Measurements from ENCODE around the gene TBL3. TPM values are rescaled to one million over a fixed set of nuclear protein-coding genes. Genes with fewer than 3 reads are reported as not detected.
A peak's percentile ranks its signal among the peaks of the same experiment; 100 is the strongest.

Gene TBL3
- total RNA-seq, 1 experiment from 2014 or later = 68.9 TPM

GRCh38 chr16:1968146-1968953 is 3.5 kb upstream of the TBL3 start:
- Histone ChIP-seq H3K36me3 (ENCODE audit: control insufficient read depth in 1 of 2, insufficient read depth in 2 of 2, low read length in 2 of 2) (peaks cover 4 to 9% of the 10 kb centered on the region in 2 experiments; a peak in 3 of 4 replicates), H3K4me1 (ENCODE audit: control insufficient read depth in 1 of 2, insufficient read depth in 2 of 2, low read length in 2 of 2) (peaks cover 7 to 20% of the 10 kb centered on the region in 2 experiments), H4K20me1 (ENCODE audit: insufficient read depth) (peaks cover 6% of the 10 kb centered on the region; the same call in 1 of the 2 replicates), H3K4me2 (ENCODE audit: low read length) (no peak overlapping the region), H3K9ac (ENCODE audit: low read length) (no peak overlapping the region), H3K27me3 (ENCODE audit: insufficient read depth, low read length) (no peaks in the 10 kb centered on the region), H3K27ac (ENCODE audit: low read depth, low read length) (0 out of 2 replicates have a peak overlapping the region, but pooled peaks have one; percentile 13), H3K79me2 (ENCODE audit: insufficient read depth, low read length) (peaks cover 55% of the 10 kb centered on the region), H3K9me2 (ENCODE audit: insufficient read depth) (no peaks in the 10 kb centered on the region), H3K4me3 (replicated peaks in 1 of 2; ENCODE audit: low read depth in 1 of 2, low read length in 2 of 2) (no peak overlapping the region), H3K9me3 (ENCODE audit: control insufficient read depth in 1 of 2, insufficient read depth in 1 of 2, low read depth in 1 of 2, low read length in 2 of 2) (no peaks in the 10 kb centered on the region), H2AFZ (ENCODE audit: low read depth, low read length, poor library complexity, severe bottlenecking) (no peak overlapping the region)
- ChIA-PET CTCF (no interaction called here), RAD21 (ENCODE audit: low non-redundant PET in 1 of 2, low total read pairs in 2 of 2, uncharacterized antibody in 2 of 2, unreplicated experiment in 2 of 2) (no interaction called here), POLR2A (interaction anchor here (4.0 to 5.9 kb wide), 2 partner anchors 7 to 12 kb away, joined by 21 to 104 read pairs; partner anchors contain the start of genes GFER and NOXO1)
- BruUV-seq (replicated peaks) = no TSS peak
- intact Hi-C loops (cut with micrococcal nuclease) = no loop called here
- no peak for DNase-seq (ENCODE audit: low read depth, low spot score)
- TF ChIP-seq CBX3 (IDR thresholded peaks at IDR 0.05; ENCODE audit: low read depth) (no peak), ZFX (IDR thresholded peaks at IDR 0.05) (no peak), POLR2AphosphoS5 (IDR thresholded peaks at IDR 0.05; ENCODE audit: low read depth, low read length) (no peak), CEBPB (IDR thresholded peaks at IDR 0.05; ENCODE audit: low read depth) (no peak), EZH2phosphoT487 (IDR thresholded peaks at IDR 0.05; ENCODE audit: borderline replicate concordance) (no peak), SRF (IDR thresholded peaks at IDR 0.05; ENCODE audit: low read depth) (no peak), SIN3A (IDR thresholded peaks at IDR 0.05; ENCODE audit: low read depth) (no peak)
- no peak for ATAC-seq

- ChIA-PET POLR2A (interaction anchor here (1.1 to 4.0 kb wide), 3 partner anchors 11 to 183 kb away, joined by 4 to 21 read pairs (median 5); partner anchors contain the start of gene TRAF7), RAD21 (ENCODE audit: low non-redundant PET in 1 of 2, low total read pairs in 2 of 2, uncharacterized antibody in 2 of 2, unreplicated experiment in 2 of 2) (no interaction called here), CTCF (no interaction called here)
- peaks cover 7 to 18% of the 10 kb centered on the region in 2 experiments for H3K4me1 ChIP-seq (ENCODE audit: control insufficient read depth in 1 of 2, insufficient read depth in 2 of 2, low read length in 2 of 2)
- BruUV-seq (replicated peaks) = TSS peak; percentile 47
- H3K27ac ChIP-seq (ENCODE audit: low read depth, low read length) = peak overlapping the region; percentile 95
- peaks cover 37% of the 10 kb centered on the region for H3K79me2 ChIP-seq (ENCODE audit: insufficient read depth, low read length)
- H3K9me3 ChIP-seq (ENCODE audit: control insufficient read depth in 1 of 2, insufficient read depth in 1 of 2, low read depth in 1 of 2, low read length in 2 of 2) = no peaks in the 10 kb centered on the region
- DNase-seq (ENCODE audit: low read depth, low spot score) = no peak
- peak overlapping the region; percentile 98 for H3K9ac ChIP-seq (ENCODE audit: low read length)
- peak; percentile 37 for ATAC-seq
- no peaks in the 10 kb centered on the region for H3K9me2 ChIP-seq (ENCODE audit: insufficient read depth)
- H3K27me3 ChIP-seq (ENCODE audit: insufficient read depth, low read length) = no peaks in the 10 kb centered on the region
- intact Hi-C loops (cut with micrococcal nuclease) = no loop called here
- H4K20me1 ChIP-seq (ENCODE audit: insufficient read depth) = no peaks in the 10 kb centered on the region
- no peak overlapping the region for H2AFZ ChIP-seq (ENCODE audit: low read depth, low read length, poor library complexity, severe bottlenecking)
- H3K4me3 ChIP-seq (replicated peaks in 1 of 2; ENCODE audit: low read depth in 1 of 2, low read length in 2 of 2) = peak overlapping the region; percentile 75 to 96
- H3K4me2 ChIP-seq (ENCODE audit: low read length) = peak overlapping the region; percentile 98
- peaks cover 0 to 35% of the 10 kb centered on the region in 2 experiments; a peak in 2 of 4 replicates for H3K36me3 ChIP-seq (ENCODE audit: control insufficient read depth in 1 of 2, insufficient read depth in 2 of 2, low read length in 2 of 2)
- TF ChIP-seq ZNF274 (IDR thresholded peaks at IDR 0.05; ENCODE audit: low read depth, low read length) = no peak
- no peak for TF ChIP-seq EGR1 (IDR thresholded peaks at IDR 0.05; ENCODE audit: low read depth)
- TF ChIP-seq CEBPB (IDR thresholded peaks at IDR 0.05; ENCODE audit: low read depth) = no peak
- TF ChIP-seq, protein P1, sequence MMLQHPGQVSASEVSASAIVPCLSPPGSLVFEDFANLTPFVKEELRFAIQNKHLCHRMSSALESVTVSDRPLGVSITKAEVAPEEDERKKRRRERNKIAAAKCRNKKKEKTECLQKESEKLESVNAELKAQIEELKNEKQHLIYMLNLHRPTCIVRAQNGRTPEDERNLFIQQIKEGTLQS (IDR thresholded peaks at IDR 0.05) = no peak
- no peak for TF ChIP-seq ZFX (IDR thresholded peaks at IDR 0.05)
- no peak for TF ChIP-seq ELF1 (IDR thresholded peaks at IDR 0.05; ENCODE audit: borderline replicate concordance, low read depth)
- no peak for TF ChIP-seq SP1 (IDR thresholded peaks at IDR 0.05; ENCODE audit: low read depth)
- no peak for TF ChIP-seq ZBTB33 (IDR thresholded peaks at IDR 0.05; ENCODE audit: extremely low read depth, insufficient replicate concordance, low read length)
- TF ChIP-seq EZH2 (IDR thresholded peaks at IDR 0.05) = no peak
- TF ChIP-seq TCF7L2 (IDR thresholded peaks at IDR 0.05; ENCODE audit: borderline replicate concordance, extremely low read depth, insufficient read depth, insufficient read length) = no peak
- TF ChIP-seq CBX3 (IDR thresholded peaks at IDR 0.05; ENCODE audit: low read depth) = no peak
Observed at GRCh38 chr16:1972490-1972877, 631 bp downstream of the TBL3 start.

Measured in HCT116 (cell line).